A673 (cell line): Measurements from ENCODE around the gene RIPK3. TPM values are rescaled to one million over a fixed set of nuclear protein-coding genes. Genes with fewer than 3 reads are reported as not detected.

Experiments
- BruUV-seq: library from RNA; stranded (reverse); fragments of 400-500 nt; replicated peaks from 2 replicates; lab custom pipeline; 2021; lab: Mats Ljungman, UMichigan
- CTCF ChIA-PET: fragments of 300-600 bp; sonication (Branson Sonifier 250); formaldehyde crosslinking; loops from one replicate; lab custom pipeline; 2022; ENCODE audit warnings: antibody characterized with exemption; lab: Charles Lee
- POLR2A ChIA-PET: fragments of 300-600 bp; sonication (Branson Sonifier 250); formaldehyde crosslinking; loops from one replicate; lab custom pipeline; 2022; ENCODE audit warnings: antibody characterized with exemption; ENCODE audit not compliant: low non-redundant PET; lab: Charles Lee
- DNase-seq: peaks from one replicate; pipeline ENCODE4 v3.0.0-alpha.2; 2015; ENCODE audit warnings: low spot score
- H3K27ac ChIP-seq: fragments of 200-600 bp; sonication (generic); 2 replicates; pipeline ENCODE4 v1.5.1; 2016; ENCODE audit warnings: mixed run types, low read depth, mild to moderate bottlenecking, mixed read lengths, antibody characterized with exemption, low read length; ENCODE audit not compliant: poor library complexity, severe bottlenecking
- H3K27me3 ChIP-seq: fragments of 200-600 bp; sonication (generic); replicated peaks from 2 replicates; pipeline ENCODE4 v1.6.1; 2017; ENCODE audit warnings: mixed run types, low read depth, mild to moderate bottlenecking, mixed read lengths, antibody characterized with exemption, low read length; ENCODE audit not compliant: insufficient read depth, poor library complexity
- H3K36me3 ChIP-seq: fragments of 200-600 bp; sonication (generic); 2 replicates; pipeline ENCODE4 v1.6.1; 2016; ENCODE audit warnings: mixed run types, mild to moderate bottlenecking, mixed read lengths, antibody characterized with exemption, low read length; ENCODE audit not compliant: insufficient read depth, poor library complexity, severe bottlenecking
- H3K4me1 ChIP-seq: fragments of 200-600 bp; sonication (generic); 2 replicates; pipeline ENCODE4 v1.6.1; 2017; ENCODE audit warnings: mixed run types, mild to moderate bottlenecking, mixed read lengths, antibody characterized with exemption, low read length; ENCODE audit not compliant: insufficient read depth, poor library complexity, severe bottlenecking
- H3K4me3 ChIP-seq: fragments of 200-600 bp; sonication (generic); 2 replicates; pipeline ENCODE4 v1.5.1; 2016; ENCODE audit warnings: low read depth, mixed run types, mild to moderate bottlenecking, mixed read lengths, low read length; ENCODE audit not compliant: poor library complexity, severe bottlenecking
- H3K9me3 ChIP-seq: fragments of 200-600 bp; sonication (generic); 2 replicates; pipeline ENCODE4 v1.6.1; 2016; ENCODE audit warnings: mixed run types, low read depth, mild to moderate bottlenecking, mixed read lengths, antibody characterized with exemption, low read length; ENCODE audit not compliant: poor library complexity, severe bottlenecking
- CTCF ChIP-seq: fragments of 300-800, 200-600 bp; sonication (generic); conservative IDR thresholded peaks from 2 replicates; pipeline ENCODE4 v1.5.1; 2017; ENCODE audit warnings: low read depth, mild to moderate bottlenecking, antibody characterized with exemption, low read length, moderate library complexity, mixed read lengths
- EZH2 ChIP-seq: fragments of 200-600 bp; sonication (generic); IDR thresholded peaks from 2 replicates; pipeline ENCODE4 v1.6.1; 2017; ENCODE audit warnings: borderline replicate concordance, low read depth, mild to moderate bottlenecking, mixed read lengths, antibody characterized with exemption, low read length; ENCODE audit not compliant: poor library complexity, severe bottlenecking
- intact Hi-C: fragments of 100-400 bp; cut with micrococcal nuclease; formaldehyde crosslinking; loops from one replicate; pipeline ENCODE4 v1.10.0; 2022; ENCODE audit not compliant: unreplicated experiment
- total RNA-seq: library from RNA; stranded (reverse); gene quantifications from 2 replicates; pipeline ENCODE4 v1.2.3, GENCODE V29; 2021

Gene RIPK3
- total RNA-seq, 1 experiment from 2014 or later: not detected

DNA sequence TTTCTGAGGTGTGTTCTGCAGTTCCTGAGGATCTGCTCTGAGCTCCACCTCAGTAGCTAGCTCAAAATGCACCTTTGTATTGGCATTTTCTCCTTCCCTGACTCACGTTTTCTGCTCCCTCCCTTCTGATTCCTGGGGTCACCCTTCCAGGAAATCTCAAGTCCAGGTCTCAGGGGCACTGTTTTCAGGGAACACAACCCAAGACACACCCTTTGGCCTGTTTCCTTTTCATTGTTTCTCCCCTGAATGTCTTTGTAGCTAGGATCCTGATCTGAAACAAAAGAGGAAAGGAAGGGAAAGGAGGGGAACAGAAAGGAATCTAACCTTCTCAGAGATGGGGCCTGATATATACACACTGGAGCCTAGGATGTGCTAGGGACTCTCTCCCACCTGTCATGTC lies 7.3 kb upstream of the RIPK3 start:
- TF ChIP-seq EZH2: no peak
- no peak for TF ChIP-seq CTCF
- Histone ChIP-seq H3K36me3 (no peaks in the 10 kb centered on the region), H3K4me1 (peaks cover 7% of the 10 kb centered on the region), H3K4me3 (no peak overlapping the region), H3K27me3 (no peaks in the 10 kb centered on the region), H3K27ac (no peak overlapping the region), H3K9me3 (no peaks in the 10 kb centered on the region)
- intact Hi-C loops: no loop called here
- ChIA-PET POLR2A (no interaction called here), CTCF (interaction anchor here (1.3 kb wide), 1 partner anchor 14 kb away, joined by 3 read pairs; no protein-coding TSS in a partner anchor)
- DNase-seq: no peak
- BruUV-seq: no TSS peak

- POLR2A ChIA-PET: no interaction called here
- Histone ChIP-seq H3K27ac (no peak overlapping the region), H3K9me3 (no peaks in the 10 kb centered on the region), H3K27me3 (no peaks in the 10 kb centered on the region), H3K4me1 (no peaks in the 10 kb centered on the region), H3K4me3 (no peak overlapping the region), H3K36me3 (no peaks in the 10 kb centered on the region)
- BruUV-seq: no TSS peak
- no peak for DNase-seq
- TF ChIP-seq CTCF: no peak
- no peak for TF ChIP-seq EZH2
- intact Hi-C loops: no loop called here
- CTCF ChIA-PET: no interaction called here
Observed at GRCh38 chr14:24343795-24344660, 4.2 kb upstream of the RIPK3 start.

- POLR2A ChIA-PET: no interaction called here
- Histone ChIP-seq H3K9me3 (no peaks in the 10 kb centered on the region), H3K4me1 (no peaks in the 10 kb centered on the region), H3K4me3 (no peak overlapping the region), H3K27me3 (no peaks in the 10 kb centered on the region), H3K27ac (no peak overlapping the region), H3K36me3 (no peaks in the 10 kb centered on the region)
- intact Hi-C loops: no loop called here
- BruUV-seq: no TSS peak
- CTCF ChIA-PET: no interaction called here
- no peak for DNase-seq
- TF ChIP-seq CTCF (no peak), EZH2 (no peak)
Observed at GRCh38 chr14:24342889-24343288, 3.1 kb upstream of the RIPK3 start.
